ENCODE measurements around the gene CCSER1. TPM values are rescaled to one million over a fixed set of nuclear protein-coding genes. Genes with fewer than 3 reads are reported as not detected.

The CCSER1 gene
- total and polyA plus RNA-seq, 2 of the 8 experiments (the other 6 are each of a cell fraction or from before 2014, with no cell fraction given) = 0.26 to 0.84 TPM

DNA sequence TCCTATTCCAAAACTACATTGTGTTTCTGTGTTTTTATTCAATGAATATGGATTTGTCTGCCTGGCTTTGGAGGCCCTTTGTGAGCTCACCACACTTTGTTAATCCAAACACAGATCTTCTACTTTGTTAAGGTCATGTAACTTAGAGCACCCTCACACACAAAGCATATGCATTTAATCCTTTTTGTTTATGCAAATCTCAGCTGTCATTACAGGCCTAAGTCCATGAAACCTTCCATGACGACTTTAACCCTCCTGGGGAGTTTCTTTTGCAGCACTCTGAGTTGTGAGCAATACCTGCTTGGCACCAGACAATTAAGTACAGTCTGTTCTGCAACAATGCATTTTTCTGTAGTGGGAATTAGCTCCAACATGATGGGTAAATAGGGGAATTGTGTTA, 14.9 kb downstream of the CCSER1 start:
- H4K8ac ChIP-seq (ENCODE audit: extremely low read depth, insufficient read depth, low read length) = no peak overlapping the region
- H2AK5ac ChIP-seq (ENCODE audit: low read depth, low read length) = no peak overlapping the region
- WGBS, 2 experiments (ENCODE audit: extremely low coverage in 1 of 2, insufficient coverage in 1 of 2, insufficient read length in 1 of 2, insufficient replicate concordance in 2 of 2, low coverage in 1 of 2, low lambda C conversion rate in 2 of 2, missing lambda C conversion rate in 1 of 2) = 61% methylated on average over 1 of the region's 1 CpG; no CpG with 5 or more reads in 1 of the 2 experiments
- H3K36me3 ChIP-seq (ENCODE audit: control insufficient read depth in 2 of 4, insufficient read depth in 4 of 4, low read length in 3 of 4) = no peaks in the 10 kb centered on the region
- no peak overlapping the region for H2AFZ ChIP-seq (ENCODE audit: low read length)
- no peak overlapping the region for H2BK12ac ChIP-seq (ENCODE audit: low read depth, low read length)
- no peaks in the 10 kb centered on the region for H3K79me1 ChIP-seq (ENCODE audit: low read depth, low read length)
- H3K4me1 ChIP-seq (replicated peaks in 1 of 4; ENCODE audit: control insufficient read depth in 3 of 4, insufficient read depth in 4 of 4, low read length in 3 of 4) = no peaks in the 10 kb centered on the region
- FAIRE-seq (no peak), DNase-seq (ENCODE audit: low read depth in 1 of 2, low spot score in 2 of 2) (no peak)
- H2BK15ac ChIP-seq (ENCODE audit: low read length) = no peak overlapping the region
- no peak overlapping the region for H3K4me3 ChIP-seq (ENCODE audit: extremely low read depth in 1 of 4, insufficient read depth in 2 of 4, low read depth in 3 of 4, low read length in 4 of 4)
- no peak overlapping the region for H3K56ac ChIP-seq (replicated peaks; ENCODE audit: insufficient read length, low read depth, low read length)
- H3K23me2 ChIP-seq (ENCODE audit: low read depth, low read length) = no peaks in the 10 kb centered on the region
- H3K23ac ChIP-seq (ENCODE audit: insufficient read length) = no peak overlapping the region
- H4K5ac ChIP-seq (ENCODE audit: insufficient read length, low read depth, low read length) = no peak overlapping the region
- H3K9me3 ChIP-seq (ENCODE audit: insufficient read depth in 2 of 2, low read depth in 1 of 2, low read length in 1 of 2) = no peaks in the 10 kb centered on the region
- no peaks in the 10 kb centered on the region for H3K27me3 ChIP-seq (replicated peaks in 1 of 4; ENCODE audit: control insufficient read depth in 3 of 4, extremely low read depth in 1 of 4, insufficient read depth in 3 of 4, low read length in 3 of 4)
- no peak overlapping the region for H3K4ac ChIP-seq (replicated peaks; ENCODE audit: insufficient read length, low read depth, low read length)
- TF ChIP-seq MAFK (IDR thresholded peaks at IDR 0.05; ENCODE audit: low read depth, low read length) (no peak), GABPA (IDR thresholded peaks at IDR 0.05; ENCODE audit: borderline replicate concordance, insufficient read depth, low read length) (no peak), RBBP5 (IDR thresholded peaks at IDR 0.05; ENCODE audit: borderline replicate concordance, low read depth, low read length) (no peak), HDAC2 (IDR thresholded peaks at IDR 0.05; ENCODE audit: borderline replicate concordance in 1 of 2, low read depth in 2 of 2, low read length in 2 of 2) (no peak), POLR2AphosphoS5 (IDR thresholded peaks at IDR 0.05; ENCODE audit: low read depth, low read length) (no peak), RAD21 (IDR thresholded peaks at IDR 0.05 in 1 of 2, conservative IDR thresholded peaks at IDR 0.05 in 1 of 2; ENCODE audit: low read depth in 2 of 2, low read length in 2 of 2) (no peak), ZNF274 (IDR thresholded peaks at IDR 0.05; ENCODE audit: borderline replicate concordance, extremely low read depth, low read length) (no peak), SIRT6 (IDR thresholded peaks at IDR 0.05; ENCODE audit: low read length) (no peak), CEBPB (IDR thresholded peaks at IDR 0.05; ENCODE audit: low read depth, low read length) (no peak)
- CTCF ChIA-PET (ENCODE audit: partially characterized antibody) = no interaction called here
- no peak overlapping the region for H3K14ac ChIP-seq (ENCODE audit: insufficient read length)
- H3K18ac ChIP-seq (ENCODE audit: extremely low read depth, low read length) = no peak overlapping the region
- H2BK120ac ChIP-seq (replicated peaks; ENCODE audit: low read depth, low read length) = no peak overlapping the region
- H4K91ac ChIP-seq (replicated peaks; ENCODE audit: insufficient read length, low read length) = no peak overlapping the region
- POLR2A ChIA-PET (ENCODE audit: partially characterized antibody) = no interaction called here
- no peaks in the 10 kb centered on the region for H4K20me1 ChIP-seq (replicated peaks in 1 of 2; ENCODE audit: control insufficient read depth in 1 of 2, insufficient read depth in 2 of 2, low read length in 2 of 2)
- no peak overlapping the region for H3K27ac ChIP-seq (ENCODE audit: low read depth, low read length)
- no peaks in the 10 kb centered on the region for H3K79me2 ChIP-seq (ENCODE audit: control insufficient read depth in 1 of 2, insufficient read depth in 2 of 2, low read length in 2 of 2)
- no peak overlapping the region for H3K9ac ChIP-seq (replicated peaks in 1 of 4; ENCODE audit: extremely low read depth in 1 of 4, low read depth in 3 of 4, low read length in 3 of 4)
- no peak overlapping the region for H3K4me2 ChIP-seq (ENCODE audit: insufficient read depth in 1 of 2, low read depth in 2 of 2, low read length in 2 of 2)
- H2BK5ac ChIP-seq (ENCODE audit: low read depth, low read length) = no peak overlapping the region
- no peak overlapping the region for H2BK20ac ChIP-seq (ENCODE audit: low read length)
